ENCODE measurements around the gene MAP7. TPM values are rescaled to one million over a fixed set of nuclear protein-coding genes. Genes with fewer than 3 reads are reported as not detected.

The MAP7 gene
- total RNA-seq, 1 experiment from 2014 or later, result 33.7 TPM

DNA sequence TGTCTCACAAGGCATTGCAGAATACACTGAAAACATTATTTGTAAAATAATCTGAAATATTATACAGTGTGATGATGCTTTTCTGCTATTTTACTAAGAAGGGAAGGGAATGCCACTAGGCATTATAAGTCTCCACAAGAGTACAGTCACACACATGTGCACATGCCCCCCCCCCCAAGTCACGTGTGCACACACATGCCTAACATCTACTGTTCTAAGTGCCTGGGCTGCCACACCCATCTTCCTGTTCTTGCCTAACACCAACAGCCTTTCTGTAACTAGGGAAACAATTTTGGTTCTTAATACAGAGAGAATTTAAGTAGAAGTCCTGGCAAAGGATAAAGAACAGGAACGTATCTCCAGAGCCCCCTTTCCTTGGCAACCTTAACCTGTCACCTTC lies 202.4 kb downstream of the MAP7 start:
- Histone ChIP-seq H3K4me1 (replicated peaks; ENCODE audit: insufficient read depth) (no peaks in the 10 kb centered on the region), H3K9me2 (ENCODE audit: insufficient read depth) (no peaks in the 10 kb centered on the region), H3K79me2 (ENCODE audit: low read depth) (no peaks in the 10 kb centered on the region), H3K4me2 (no peak overlapping the region), H3K9me3 (ENCODE audit: insufficient read depth, low read depth) (no peaks in the 10 kb centered on the region), H3K36me3 (ENCODE audit: low read depth) (0 out of 2 replicates have a peak, but pooled peaks cover 6% of the 10 kb centered on the region), H2AFZ (no peak overlapping the region), H3K27ac (no peak overlapping the region), H3F3A (ENCODE audit: insufficient read depth, low read depth) (no peaks in the 10 kb centered on the region), H3K27me3 (ENCODE audit: insufficient read depth, low read depth) (no peaks in the 10 kb centered on the region), H4K20me1 (ENCODE audit: insufficient read depth) (no peaks in the 10 kb centered on the region), H3K4me3 (no peak overlapping the region)
- no peak for DNase-seq
- no TSS peak for BruUV-seq (replicated peaks)
- TF ChIP-seq, protein P1, sequence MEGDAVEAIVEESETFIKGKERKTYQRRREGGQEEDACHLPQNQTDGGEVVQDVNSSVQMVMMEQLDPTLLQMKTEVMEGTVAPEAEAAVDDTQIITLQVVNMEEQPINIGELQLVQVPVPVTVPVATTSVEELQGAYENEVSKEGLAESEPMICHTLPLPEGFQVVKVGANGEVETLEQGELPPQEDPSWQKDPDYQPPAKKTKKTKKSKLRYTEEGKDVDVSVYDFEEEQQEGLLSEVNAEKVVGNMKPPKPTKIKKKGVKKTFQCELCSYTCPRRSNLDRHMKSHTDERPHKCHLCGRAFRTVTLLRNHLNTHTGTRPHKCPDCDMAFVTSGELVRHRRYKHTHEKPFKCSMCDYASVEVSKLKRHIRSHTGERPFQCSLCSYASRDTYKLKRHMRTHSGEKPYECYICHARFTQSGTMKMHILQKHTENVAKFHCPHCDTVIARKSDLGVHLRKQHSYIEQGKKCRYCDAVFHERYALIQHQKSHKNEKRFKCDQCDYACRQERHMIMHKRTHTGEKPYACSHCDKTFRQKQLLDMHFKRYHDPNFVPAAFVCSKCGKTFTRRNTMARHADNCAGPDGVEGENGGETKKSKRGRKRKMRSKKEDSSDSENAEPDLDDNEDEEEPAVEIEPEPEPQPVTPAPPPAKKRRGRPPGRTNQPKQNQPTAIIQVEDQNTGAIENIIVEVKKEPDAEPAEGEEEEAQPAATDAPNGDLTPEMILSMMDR (conservative IDR thresholded peaks at IDR 0.05), result no peak
- TF ChIP-seq EZH2 (IDR thresholded peaks at IDR 0.05; ENCODE audit: low read depth), result no peak
- intact Hi-C loops (cut with micrococcal nuclease; ENCODE audit: unreplicated experiment), result no loop called here
- ChIA-PET POLR2A (ENCODE audit: unreplicated experiment) (no interaction called here), CTCF (no interaction called here)

DNA sequence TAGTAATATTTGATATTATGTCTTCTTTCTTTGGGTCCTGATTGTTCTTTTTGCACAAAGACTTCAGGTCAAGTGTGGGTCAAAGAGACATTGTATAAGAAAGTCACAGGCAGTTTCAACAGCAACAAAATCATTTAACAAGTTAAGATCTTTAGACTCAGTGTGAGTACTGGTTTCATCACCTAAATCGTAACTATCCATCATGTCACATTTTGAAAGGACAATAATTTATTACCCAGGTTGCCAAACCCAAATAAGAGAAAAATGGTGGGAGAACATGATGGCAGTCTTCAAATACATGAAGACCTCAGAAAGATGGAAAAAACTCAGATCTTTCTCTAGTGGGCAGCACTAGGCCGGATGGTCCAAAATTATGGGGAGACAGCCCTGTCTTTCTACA lies 205.1 kb downstream of the MAP7 start:
- Histone ChIP-seq H3K27ac (no peak overlapping the region), H3K4me2 (no peak overlapping the region), H3K4me1 (replicated peaks; ENCODE audit: insufficient read depth) (no peaks in the 10 kb centered on the region), H3K9me2 (ENCODE audit: insufficient read depth) (no peaks in the 10 kb centered on the region), H3K79me2 (ENCODE audit: low read depth) (no peaks in the 10 kb centered on the region), H2AFZ (no peak overlapping the region), H3K27me3 (ENCODE audit: insufficient read depth, low read depth) (no peaks in the 10 kb centered on the region), H3K36me3 (ENCODE audit: low read depth) (0 out of 2 replicates have a peak, but pooled peaks cover 6% of the 10 kb centered on the region), H3F3A (ENCODE audit: insufficient read depth, low read depth) (no peaks in the 10 kb centered on the region), H3K4me3 (no peak overlapping the region), H4K20me1 (ENCODE audit: insufficient read depth) (no peaks in the 10 kb centered on the region), H3K9me3 (ENCODE audit: insufficient read depth, low read depth) (no peaks in the 10 kb centered on the region)
- TF ChIP-seq, protein P1 (conservative IDR thresholded peaks at IDR 0.05), result no peak
- TF ChIP-seq EZH2 (IDR thresholded peaks at IDR 0.05; ENCODE audit: low read depth), result no peak
- DNase-seq, result no peak
- POLR2A ChIA-PET (ENCODE audit: unreplicated experiment), result no interaction called here
- intact Hi-C loops (cut with micrococcal nuclease; ENCODE audit: unreplicated experiment), result no loop called here
- CTCF ChIA-PET, result no interaction called here
- no TSS peak for BruUV-seq (replicated peaks)

DNA sequence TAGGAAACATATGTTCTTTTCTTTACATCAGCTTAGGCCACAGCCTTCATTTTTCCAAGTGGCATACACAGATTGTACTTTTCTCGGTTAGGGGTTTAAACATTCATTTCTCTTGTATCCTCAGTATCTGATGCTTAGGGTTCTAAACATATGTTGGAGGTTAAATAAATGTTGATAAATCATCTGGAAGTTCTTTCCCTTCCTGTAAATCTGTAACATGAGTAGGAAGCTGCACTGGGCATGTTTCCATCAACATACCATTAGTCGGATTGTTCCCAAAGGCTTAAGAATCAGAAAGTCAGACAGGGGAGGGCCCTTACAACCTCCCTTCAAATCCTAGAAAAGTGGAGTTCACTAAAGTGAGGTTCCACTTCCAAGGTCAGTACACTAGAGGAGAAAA lies 205.8 kb downstream of the MAP7 start:
- Histone ChIP-seq H3K36me3 (ENCODE audit: low read depth) (0 out of 2 replicates have a peak, but pooled peaks cover 6% of the 10 kb centered on the region), H3F3A (ENCODE audit: insufficient read depth, low read depth) (no peaks in the 10 kb centered on the region), H3K27me3 (ENCODE audit: insufficient read depth, low read depth) (no peaks in the 10 kb centered on the region), H4K20me1 (ENCODE audit: insufficient read depth) (no peaks in the 10 kb centered on the region), H3K4me1 (replicated peaks; ENCODE audit: insufficient read depth) (no peaks in the 10 kb centered on the region), H3K4me2 (no peak overlapping the region), H3K9me3 (ENCODE audit: insufficient read depth, low read depth) (no peaks in the 10 kb centered on the region), H3K4me3 (no peak overlapping the region), H3K9me2 (ENCODE audit: insufficient read depth) (no peaks in the 10 kb centered on the region), H3K27ac (no peak overlapping the region), H2AFZ (no peak overlapping the region), H3K79me2 (ENCODE audit: low read depth) (no peaks in the 10 kb centered on the region)
- BruUV-seq (replicated peaks), result no TSS peak
- CTCF ChIA-PET, result no interaction called here
- POLR2A ChIA-PET (ENCODE audit: unreplicated experiment), result no interaction called here
- DNase-seq, result no peak
- intact Hi-C loops (cut with micrococcal nuclease; ENCODE audit: unreplicated experiment), result no loop called here
- no peak for TF ChIP-seq EZH2 (IDR thresholded peaks at IDR 0.05; ENCODE audit: low read depth)
- TF ChIP-seq, protein P1 (conservative IDR thresholded peaks at IDR 0.05), result no peak

Data from PC-9 (cell line).